GM18909 (cell line): Measurements from ENCODE around the gene CNPY3.
"Not testable (repeated sequence)": the region's sequence is repeated elsewhere in the genome, so short reads cannot be mapped to it uniquely, and the experiment has no call there.

Experiments used
- ATAC-seq: cut with Tn5 transposase; IDR thresholded peaks from one replicate; pipeline ENCODE4 v1.9.1; 2021; ENCODE audit warnings: mild to moderate bottlenecking; ENCODE audit not compliant: unreplicated experiment, poor library complexity

The CNPY3 gene

DNA sequence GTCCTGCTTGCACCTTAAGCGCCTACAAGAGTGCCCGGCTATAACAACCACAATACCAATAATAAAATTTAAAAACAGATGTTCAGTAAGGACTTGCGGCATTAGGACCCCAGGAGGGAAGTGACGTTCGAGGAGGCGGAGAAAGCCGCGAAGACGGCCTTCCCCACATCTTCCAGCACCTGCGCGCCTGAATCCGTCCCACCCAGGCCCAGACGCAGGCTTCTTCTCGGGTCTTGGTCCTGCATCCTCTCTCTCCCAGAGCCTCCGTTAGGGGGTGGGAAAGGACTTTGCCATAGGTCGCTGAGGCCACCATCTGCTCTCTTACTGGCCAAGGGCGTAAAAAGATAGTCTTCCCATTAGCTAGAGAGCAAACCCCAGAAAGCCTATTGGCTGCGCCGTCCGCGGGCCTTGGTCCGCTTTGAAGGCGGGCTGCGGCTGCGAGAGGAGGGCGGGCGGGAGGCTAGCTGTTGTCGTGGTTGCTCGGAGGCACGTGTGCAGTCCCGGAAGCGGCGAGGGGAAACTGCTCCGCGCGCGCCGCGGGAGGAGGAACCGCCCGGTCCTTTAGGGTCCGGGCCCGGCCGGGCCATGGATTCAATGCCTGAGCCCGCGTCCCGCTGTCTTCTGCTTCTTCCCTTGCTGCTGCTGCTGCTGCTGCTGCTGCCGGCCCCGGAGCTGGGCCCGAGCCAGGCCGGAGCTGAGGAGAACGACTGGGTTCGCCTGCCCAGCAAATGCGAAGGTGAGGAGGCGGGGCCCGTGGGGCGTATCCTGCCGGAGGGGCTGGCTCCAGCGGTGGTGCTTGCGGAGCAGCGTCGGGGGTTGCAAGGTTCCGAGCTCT lies at the start of gene CNPY3:
Gene CNPY3 (plus strand): TSS at position 495 of the 835 bp plus-strand sequence. CDS start 91 bp downstream, at position 586.
- peak; percentile 81 for ATAC-seq

DNA sequence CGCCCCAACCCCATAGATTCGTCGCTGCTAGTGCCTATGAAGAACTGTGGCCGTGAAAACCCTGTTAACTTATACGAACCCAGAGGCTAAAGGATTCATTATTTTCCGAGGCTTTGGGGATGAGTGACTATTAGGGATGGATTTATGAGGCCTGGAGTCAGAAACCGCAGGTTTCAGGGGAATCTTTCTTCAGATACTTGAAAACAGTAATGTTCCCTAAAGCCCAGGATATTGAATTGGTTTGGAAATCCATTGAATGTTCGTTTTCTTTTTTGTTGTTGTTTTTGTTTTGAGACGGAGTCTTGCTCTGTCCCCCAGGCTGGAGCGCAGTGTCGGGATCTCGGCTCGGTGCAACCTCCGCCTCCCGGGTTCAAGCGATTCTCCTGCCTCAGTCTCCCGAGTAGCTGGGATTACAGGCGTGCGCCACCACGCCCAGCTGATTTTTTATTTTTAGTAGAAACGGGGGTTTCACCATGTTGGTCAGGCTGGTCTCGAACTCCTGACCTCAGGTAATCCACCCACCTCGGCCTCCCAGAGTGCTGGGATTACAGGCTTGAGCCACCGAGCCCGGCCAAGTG lies 49.0 kb upstream of the CNPY3 start:
- not testable (repeated sequence) for ATAC-seq

GRCh38 chr6:42880871-42881270 lies 48.4 kb upstream of the CNPY3 start:
- not testable (repeated sequence) for ATAC-seq

GRCh38 chr6:42885702-42886101 lies 43.6 kb upstream of the CNPY3 start:
- ATAC-seq = no peak

DNA sequence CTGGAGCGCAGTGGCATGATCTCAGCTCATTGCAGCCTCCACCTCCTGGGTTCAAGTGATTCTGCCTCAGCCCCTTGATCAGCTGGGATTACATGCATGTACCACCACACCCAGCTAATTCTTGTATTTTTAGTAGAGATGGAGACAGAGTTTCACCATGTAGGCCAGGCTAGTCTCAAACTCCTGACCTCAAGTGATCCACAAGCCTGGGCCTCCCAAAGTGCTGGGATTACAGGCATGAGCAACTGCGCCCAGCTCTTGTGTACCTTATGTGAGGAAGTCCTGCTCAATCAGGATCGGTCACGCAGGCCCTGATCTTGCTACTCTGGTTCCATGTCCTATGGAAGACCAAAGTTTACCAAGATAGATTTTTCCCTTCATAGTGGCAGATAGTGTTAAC lies 41.1 kb upstream of the CNPY3 start:
- not testable (repeated sequence) for ATAC-seq

DNA sequence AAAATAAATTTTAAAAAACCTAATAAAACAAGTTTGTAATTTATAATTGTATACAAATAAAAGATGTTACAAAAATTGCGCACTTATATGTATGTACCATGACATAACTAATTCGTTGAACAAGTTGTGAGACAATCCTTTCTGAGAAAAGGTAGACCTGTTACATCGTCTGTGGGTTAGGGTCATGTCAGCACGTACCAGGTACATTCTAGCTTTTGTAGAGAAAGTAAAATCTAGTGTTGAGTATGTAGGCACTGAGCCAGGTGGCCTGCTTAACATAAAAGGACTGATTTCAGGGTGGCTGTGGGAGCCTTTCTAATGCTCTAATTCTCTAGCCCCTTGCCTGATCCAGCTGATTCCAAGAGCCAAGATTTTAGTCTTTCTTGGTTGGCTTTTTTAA lies 39.5 kb upstream of the CNPY3 start:
- no peak for ATAC-seq

DNA sequence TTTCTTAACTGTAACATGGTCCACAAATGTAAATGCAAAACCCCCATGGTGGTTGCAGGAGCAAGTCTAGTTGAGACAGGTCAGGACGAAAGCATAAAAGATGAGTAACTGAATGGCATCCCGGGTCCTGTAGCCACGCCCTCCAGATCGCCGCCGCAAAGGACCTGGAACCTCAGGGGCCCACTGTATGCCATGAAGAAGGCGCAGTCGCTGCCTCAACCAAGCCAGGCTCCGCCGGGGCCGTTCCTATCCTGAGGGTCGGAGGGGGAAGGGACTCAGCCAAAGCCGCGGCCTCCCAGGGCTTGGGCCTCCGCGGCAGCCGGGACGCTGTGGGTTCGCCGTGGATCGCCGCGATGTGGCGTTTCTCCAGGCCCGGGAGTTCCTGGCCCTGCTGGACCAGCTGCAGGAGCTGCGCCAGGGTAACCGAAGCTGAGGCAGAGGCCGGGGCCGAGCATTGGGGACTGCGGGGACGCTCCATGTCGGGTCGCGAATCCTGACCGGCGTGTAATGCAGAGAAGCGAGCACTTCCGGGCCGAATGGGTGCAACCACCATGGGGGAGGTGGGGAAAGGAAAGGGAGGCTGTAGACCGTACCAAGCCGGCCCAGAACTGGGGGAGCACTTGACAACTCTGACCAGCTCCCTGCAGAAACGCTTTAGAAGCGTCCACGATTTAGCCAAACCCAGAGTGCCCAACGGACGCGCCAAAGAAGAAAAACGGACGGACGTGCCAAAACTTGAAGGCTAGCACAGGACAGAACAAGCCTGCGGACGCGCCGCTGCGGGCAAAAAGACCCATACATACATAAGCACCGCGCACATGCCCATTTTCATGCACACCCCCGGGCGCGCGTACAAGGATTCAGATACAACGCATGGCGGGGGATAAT lies 38.7 kb upstream of the CNPY3 start:
- ATAC-seq = peak; percentile 93

GRCh38 chr6:42891199-42891722 lies 38.0 kb upstream of the CNPY3 start:
- ATAC-seq = no peak

DNA sequence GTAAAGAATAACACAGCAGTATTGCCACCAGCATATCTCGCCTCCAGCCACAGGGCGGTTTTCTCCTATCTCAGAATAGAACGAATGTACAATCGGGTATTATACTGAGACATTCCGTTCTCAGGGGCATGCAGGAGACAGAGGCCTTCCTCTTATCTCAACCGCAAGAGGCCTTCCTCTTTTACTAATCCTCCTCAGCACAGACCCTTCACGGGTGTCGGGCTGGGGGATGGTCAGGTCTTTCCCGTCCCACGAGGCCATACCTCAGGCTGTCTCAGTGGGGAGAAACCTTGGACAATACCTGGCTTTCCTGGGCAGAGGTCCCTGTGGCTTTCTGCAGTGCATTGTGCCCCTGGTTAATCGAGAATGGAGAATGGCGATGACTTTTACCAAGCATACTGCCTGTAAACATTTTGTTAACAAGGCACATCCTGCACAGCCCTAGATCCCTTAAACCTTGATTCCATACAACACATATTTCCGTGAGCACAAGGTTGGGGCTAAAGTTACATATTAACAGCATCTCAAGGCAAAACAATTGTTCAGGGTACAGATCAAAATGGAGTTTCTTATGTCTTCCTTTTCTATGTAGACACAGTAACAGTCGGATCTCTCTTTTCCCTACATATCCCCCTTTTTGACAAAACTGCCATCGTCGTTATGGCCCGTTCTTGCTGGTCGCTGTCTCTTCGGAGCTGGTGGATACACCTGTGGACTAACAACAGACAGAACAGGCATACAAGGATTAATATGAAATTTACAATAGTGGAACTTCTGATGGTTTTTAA lies 35.0 kb upstream of the CNPY3 start:
- not testable (repeated sequence) for ATAC-seq

GRCh38 chr6:42896178-42896719 lies 33.0 kb upstream of the CNPY3 start:
- ATAC-seq = no peak

GRCh38 chr6:42898891-42899361 lies 30.4 kb upstream of the CNPY3 start:
- ATAC-seq = no peak

DNA sequence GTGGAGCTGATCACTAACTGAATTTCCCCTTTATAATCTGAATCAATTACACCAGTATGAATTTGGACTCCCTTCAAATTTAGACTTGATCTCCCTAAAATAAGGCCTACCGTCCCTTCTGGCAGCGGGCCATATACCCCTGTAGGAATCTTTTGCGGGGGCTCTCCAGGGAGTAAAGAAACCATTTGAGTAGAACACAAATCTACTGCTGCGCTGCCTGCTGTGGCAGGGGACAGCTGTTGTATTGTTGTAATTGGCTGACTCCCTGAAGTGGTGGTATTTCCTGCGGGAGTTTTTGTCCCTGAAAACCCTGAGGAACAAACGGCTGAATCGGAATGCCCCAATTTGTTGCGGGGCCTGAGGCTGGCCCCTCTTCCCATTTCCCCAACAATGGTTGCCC lies 29.4 kb upstream of the CNPY3 start:
- no peak for ATAC-seq

DNA sequence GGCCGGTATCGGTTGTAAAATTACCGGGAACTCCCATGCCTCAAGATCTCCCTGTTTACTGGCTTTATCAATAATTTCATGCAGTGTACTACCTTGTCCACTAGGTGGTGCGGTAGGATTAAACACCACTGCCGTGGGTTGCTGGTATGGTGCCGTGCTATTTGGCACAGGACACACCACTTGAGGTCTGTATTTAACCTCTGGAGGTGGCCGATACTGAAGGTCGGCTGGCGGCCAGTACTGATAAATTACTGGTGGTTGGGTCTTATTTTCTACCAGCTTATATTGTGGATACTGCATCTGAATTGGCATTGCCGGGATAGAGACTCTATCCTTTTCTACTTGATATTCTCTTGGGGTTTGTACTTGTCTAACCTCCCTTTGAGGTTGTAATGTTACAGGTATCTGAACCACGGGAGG lies 27.7 kb upstream of the CNPY3 start:
- ATAC-seq = peak; percentile 72

DNA sequence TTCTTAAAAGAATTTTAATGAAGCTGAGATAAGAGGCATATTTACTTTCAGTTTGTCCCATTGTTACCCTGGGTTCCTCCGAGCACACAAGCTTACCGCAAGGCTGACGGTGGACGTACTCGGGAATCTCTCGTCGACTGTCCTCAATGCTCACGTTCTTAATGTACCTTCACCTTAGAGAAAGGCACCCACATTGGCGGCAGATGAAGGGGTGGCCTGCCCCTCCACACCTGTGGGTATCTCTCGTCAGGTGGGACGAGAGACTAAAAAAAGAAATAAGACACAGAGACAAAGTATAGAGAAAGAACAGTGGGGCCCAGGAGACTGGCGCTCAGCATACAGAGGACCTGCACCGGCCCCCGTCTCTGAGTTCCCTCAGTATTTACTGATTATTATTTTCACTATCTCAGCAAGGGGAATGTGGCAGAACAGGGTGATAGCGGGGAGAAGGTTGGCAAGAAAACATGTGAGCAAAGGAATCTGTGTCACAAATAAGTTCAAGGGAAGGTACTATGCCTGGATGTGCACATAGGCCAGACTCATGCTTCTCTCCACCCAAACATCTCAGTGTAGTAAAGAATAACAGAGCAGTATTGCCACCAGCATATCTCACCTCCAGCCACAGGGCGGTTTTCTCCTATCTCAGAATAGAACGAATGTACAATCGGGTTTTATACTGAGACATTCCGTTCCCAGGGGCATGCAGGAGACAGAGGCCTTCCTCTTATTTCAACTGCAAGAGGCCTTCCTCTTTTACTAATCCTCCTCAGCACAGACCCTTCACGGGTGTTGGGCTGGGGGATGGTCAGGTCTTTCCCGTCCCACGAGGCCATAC lies 26.6 kb upstream of the CNPY3 start:
- ATAC-seq = not testable (repeated sequence)

DNA sequence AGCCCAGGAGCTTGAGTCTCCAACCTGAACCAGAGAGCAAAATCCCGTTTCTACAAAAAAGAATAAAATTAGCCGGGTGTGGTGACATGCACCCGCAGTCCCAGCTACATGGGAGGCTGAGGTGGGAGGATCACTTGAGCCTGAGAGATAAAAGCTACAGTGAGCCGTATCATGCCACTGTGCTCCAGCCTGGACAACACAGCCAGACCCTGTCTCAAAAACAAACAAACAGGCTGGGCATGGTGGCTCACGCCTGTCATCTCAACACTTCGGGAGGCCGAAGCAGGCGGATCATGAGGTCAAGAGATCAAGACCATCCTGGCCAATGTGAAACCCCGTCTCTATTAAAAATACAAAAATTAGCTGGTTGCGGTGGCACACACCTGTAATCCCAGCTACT lies 24.8 kb upstream of the CNPY3 start:
- ATAC-seq = no peak

GRCh38 chr6:42907336-42907735 lies 21.9 kb upstream of the CNPY3 start:
- no peak for ATAC-seq

GRCh38 chr6:42909835-42910234 lies 19.4 kb upstream of the CNPY3 start:
- no peak for ATAC-seq

- no peak for ATAC-seq
Measured at GRCh38 chr6:42911171-42912021, 17.9 kb upstream of the CNPY3 start.
